SK-N-SH treated with all-trans-retinoic acid at 6 μM for 48 hours (cell line): ENCODE data around the gene NHEJ1.

Source experiments
- ATAC-seq: fragments of 200-7000 bp; cut with Tn5 transposase; 3 replicates; pipeline ENCODE4 v1.9.1; 2020; ENCODE audit warnings: mild to moderate bottlenecking, moderate library complexity
- ARNTL ChIP-seq: fragments of 450-650 bp; formaldehyde crosslinking; IDR thresholded peaks from 2 replicates; pipeline ENCODE4 v1.5.0; 2020; ENCODE audit warnings: low read depth, mild to moderate bottlenecking, moderate library complexity, borderline replicate concordance
- BACH2 ChIP-seq: fragments of 250-450 bp; sonication (Bioruptor Pico); IDR thresholded peaks from 2 replicates; pipeline ENCODE4 v1.9.0; 2021; ENCODE audit warnings: mild to moderate bottlenecking, borderline replicate concordance
- CSDC2 ChIP-seq: fragments of 250-450 bp; sonication (Bioruptor Pico); IDR thresholded peaks from 2 replicates; pipeline ENCODE4 v1.5.0; 2020; ENCODE audit warnings: mild to moderate bottlenecking, moderate library complexity
- ESRRG ChIP-seq: fragments of 250-450 bp; sonication (Bioruptor Pico); IDR thresholded peaks from 2 replicates; pipeline ENCODE4 v1.6.1; 2021; ENCODE audit warnings: mild to moderate bottlenecking
- GLIS3 ChIP-seq: fragments of 250-450 bp; sonication (Bioruptor Pico); IDR thresholded peaks from 2 replicates; pipeline ENCODE4 v1.5.0; 2020; ENCODE audit warnings: mild to moderate bottlenecking, moderate library complexity
- ISL1 ChIP-seq: fragments of 250-450 bp; sonication (Bioruptor Pico); IDR thresholded peaks from 2 replicates; pipeline ENCODE4 v2.1.2; 2022; ENCODE audit warnings: mild to moderate bottlenecking, moderate library complexity
- OSR1 ChIP-seq: fragments of 250-450 bp; sonication (Bioruptor Pico); IDR thresholded peaks from 2 replicates; pipeline ENCODE4 v1.8.0; 2022; ENCODE audit warnings: moderate library complexity, mild to moderate bottlenecking, inconsistent platforms
- PATZ1 ChIP-seq: fragments of 250-450 bp; sonication (Bioruptor Pico); IDR thresholded peaks from 2 replicates; pipeline ENCODE4 v1.8.0; 2020; ENCODE audit warnings: mild to moderate bottlenecking, moderate library complexity, borderline replicate concordance
- PPARA ChIP-seq: fragments of 250-450 bp; sonication (Bioruptor Pico); IDR thresholded peaks from 2 replicates; pipeline ENCODE4 v1.5.0; 2020; ENCODE audit warnings: mild to moderate bottlenecking, borderline replicate concordance
- RARB ChIP-seq: fragments of 250-450 bp; sonication (Bioruptor Pico); IDR thresholded peaks from 2 replicates; pipeline ENCODE4 v1.8.0; 2021; ENCODE audit warnings: mild to moderate bottlenecking, moderate library complexity
- SNAI2 ChIP-seq: fragments of 250-450 bp; sonication (Bioruptor Pico); IDR thresholded peaks from 2 replicates; pipeline ENCODE4 v1.5.0; 2020; ENCODE audit warnings: mild to moderate bottlenecking, moderate library complexity
- TCF4 ChIP-seq: fragments of 250-450 bp; sonication (Bioruptor Pico); IDR thresholded peaks from 2 replicates; pipeline ENCODE4 v1.8.0; 2021; ENCODE audit warnings: mild to moderate bottlenecking, moderate library complexity, borderline replicate concordance
- TOX ChIP-seq: fragments of 250-450 bp; sonication (Bioruptor Pico); IDR thresholded peaks from 2 replicates; pipeline ENCODE4 v1.8.0; 2021; ENCODE audit warnings: mild to moderate bottlenecking, moderate library complexity, borderline replicate concordance
- ZC3H10 ChIP-seq: fragments of 250-450 bp; sonication (Bioruptor Pico); IDR thresholded peaks from 2 replicates; pipeline ENCODE4 v1.5.1; 2021; ENCODE audit warnings: mild to moderate bottlenecking, moderate library complexity
- ZFP3 ChIP-seq: fragments of 250-450 bp; sonication (Bioruptor Pico); IDR thresholded peaks from 2 replicates; pipeline ENCODE4 v1.5.0; 2020; ENCODE audit warnings: mild to moderate bottlenecking, moderate library complexity
- ZFP30 ChIP-seq: fragments of 450-650 bp; formaldehyde crosslinking; IDR thresholded peaks from 2 replicates; pipeline ENCODE4 v1.5.0; 2022; ENCODE audit warnings: mild to moderate bottlenecking, moderate library complexity
- ZNF70 ChIP-seq: fragments of 450-650 bp; formaldehyde crosslinking; IDR thresholded peaks from 2 replicates; pipeline ENCODE4 v1.5.0; 2020; ENCODE audit warnings: mild to moderate bottlenecking, moderate library complexity
- TF ChIP-seq, protein P1 (sequence below): fragments of 250-450 bp; sonication (Bioruptor Pico); IDR thresholded peaks from 2 replicates; pipeline ENCODE4 v1.5.1; 2020; ENCODE audit warnings: low read depth, mild to moderate bottlenecking, moderate library complexity
- TF ChIP-seq, protein P2 (sequence below): fragments of 250-450 bp; sonication (Bioruptor Pico); IDR thresholded peaks from 2 replicates; pipeline ENCODE4 v1.5.1; 2021; ENCODE audit warnings: mild to moderate bottlenecking, moderate library complexity
- TF ChIP-seq, protein P3 (sequence below): fragments of 250-450 bp; sonication (Bioruptor Pico); IDR thresholded peaks from 2 replicates; pipeline ENCODE4 v1.8.0; 2021; ENCODE audit warnings: low read depth, mild to moderate bottlenecking, moderate library complexity, borderline replicate concordance

Gene NHEJ1

GRCh38 chr2:219174801-219175200 is 14.2 kb upstream of the NHEJ1 start:
- no peak for ATAC-seq
- TF ChIP-seq ZFP3 (CRISPR knock-in tag) (no peak), TOX (CRISPR knock-in tag) (no peak), ESRRG (CRISPR knock-in tag) (no peak), SNAI2 (CRISPR knock-in tag) (no peak), PPARA (CRISPR knock-in tag) (no peak), CSDC2 (CRISPR knock-in tag) (no peak), RARB (CRISPR knock-in tag) (no peak), ARNTL (CRISPR knock-in tag) (no peak), ZNF70 (CRISPR knock-in tag) (no peak), GLIS3 (CRISPR knock-in tag) (no peak), OSR1 (CRISPR knock-in tag) (no peak), ZC3H10 (CRISPR knock-in tag) (no peak), PATZ1 (CRISPR knock-in tag) (no peak), ISL1 (CRISPR knock-in tag) (no peak), BACH2 (no peak), ZFP30 (CRISPR knock-in tag) (no peak)
- TF ChIP-seq, protein P1, sequence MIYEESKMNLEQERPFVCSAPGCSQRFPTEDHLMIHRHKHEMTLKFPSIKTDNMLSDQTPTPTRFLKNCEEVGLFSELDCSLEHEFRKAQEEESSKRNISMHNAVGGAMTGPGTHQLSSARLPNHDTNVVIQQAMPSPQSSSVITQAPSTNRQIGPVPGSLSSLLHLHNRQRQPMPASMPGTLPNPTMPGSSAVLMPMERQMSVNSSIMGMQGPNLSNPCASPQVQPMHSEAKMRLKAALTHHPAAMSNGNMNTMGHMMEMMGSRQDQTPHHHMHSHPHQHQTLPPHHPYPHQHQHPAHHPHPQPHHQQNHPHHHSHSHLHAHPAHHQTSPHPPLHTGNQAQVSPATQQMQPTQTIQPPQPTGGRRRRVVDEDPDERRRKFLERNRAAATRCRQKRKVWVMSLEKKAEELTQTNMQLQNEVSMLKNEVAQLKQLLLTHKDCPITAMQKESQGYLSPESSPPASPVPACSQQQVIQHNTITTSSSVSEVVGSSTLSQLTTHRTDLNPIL (CRISPR knock-in tag), result no peak

GRCh38 chr2:219174146-219174545 is 13.5 kb upstream of the NHEJ1 start:
- ATAC-seq, result no peak
- TF ChIP-seq ZFP3 (CRISPR knock-in tag) (no peak), PPARA (CRISPR knock-in tag) (no peak), TOX (CRISPR knock-in tag) (no peak), BACH2 (no peak), CSDC2 (CRISPR knock-in tag) (no peak), ZFP30 (CRISPR knock-in tag) (no peak), TCF4 (CRISPR knock-in tag) (no peak)
- TF ChIP-seq, protein P2, sequence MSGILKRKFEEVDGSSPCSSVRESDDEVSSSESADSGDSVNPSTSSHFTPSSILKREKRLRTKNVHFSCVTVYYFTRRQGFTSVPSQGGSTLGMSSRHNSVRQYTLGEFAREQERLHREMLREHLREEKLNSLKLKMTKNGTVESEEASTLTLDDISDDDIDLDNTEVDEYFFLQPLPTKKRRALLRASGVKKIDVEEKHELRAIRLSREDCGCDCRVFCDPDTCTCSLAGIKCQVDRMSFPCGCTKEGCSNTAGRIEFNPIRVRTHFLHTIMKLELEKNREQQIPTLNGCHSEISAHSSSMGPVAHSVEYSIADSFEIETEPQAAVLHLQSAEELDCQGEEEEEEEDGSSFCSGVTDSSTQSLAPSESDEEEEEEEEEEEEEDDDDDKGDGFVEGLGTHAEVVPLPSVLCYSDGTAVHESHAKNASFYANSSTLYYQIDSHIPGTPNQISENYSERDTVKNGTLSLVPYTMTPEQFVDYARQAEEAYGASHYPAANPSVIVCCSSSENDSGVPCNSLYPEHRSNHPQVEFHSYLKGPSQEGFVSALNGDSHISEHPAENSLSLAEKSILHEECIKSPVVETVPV (CRISPR knock-in tag), result no peak

- TF ChIP-seq, protein P1 (CRISPR knock-in tag), result no peak
- TF ChIP-seq TCF4 (CRISPR knock-in tag), result no peak
- TF ChIP-seq, protein P3, sequence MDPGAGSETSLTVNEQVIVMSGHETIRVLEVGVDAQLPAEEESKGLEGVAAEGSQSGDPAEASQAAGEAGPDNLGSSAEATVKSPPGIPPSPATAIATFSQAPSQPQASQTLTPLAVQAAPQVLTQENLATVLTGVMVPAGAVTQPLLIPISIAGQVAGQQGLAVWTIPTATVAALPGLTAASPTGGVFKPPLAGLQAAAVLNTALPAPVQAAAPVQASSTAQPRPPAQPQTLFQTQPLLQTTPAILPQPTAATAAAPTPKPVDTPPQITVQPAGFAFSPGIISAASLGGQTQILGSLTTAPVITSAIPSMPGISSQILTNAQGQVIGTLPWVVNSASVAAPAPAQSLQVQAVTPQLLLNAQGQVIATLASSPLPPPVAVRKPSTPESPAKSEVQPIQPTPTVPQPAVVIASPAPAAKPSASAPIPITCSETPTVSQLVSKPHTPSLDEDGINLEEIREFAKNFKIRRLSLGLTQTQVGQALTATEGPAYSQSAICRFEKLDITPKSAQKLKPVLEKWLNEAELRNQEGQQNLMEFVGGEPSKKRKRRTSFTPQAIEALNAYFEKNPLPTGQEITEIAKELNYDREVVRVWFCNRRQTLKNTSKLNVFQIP (CRISPR knock-in tag), result no peak
- no peak for TF ChIP-seq PPARA (CRISPR knock-in tag)
- no peak for ATAC-seq
These were observed 12.6 kb upstream of the NHEJ1 start for GRCh38 chr2:219173176-219173575.
